GM12878 (cell line): Measurements from ENCODE around the gene AFF2. TPM values are rescaled to one million over a fixed set of nuclear protein-coding genes. Genes with fewer than 3 reads are reported as not detected.

Experiments used
- ATAC-seq: fragments of 200-7000 bp; cut with Tn5 transposase; 3 replicates; pipeline ENCODE4 v1.9.1; 2020; ENCODE audit warnings: mild to moderate bottlenecking, moderate library complexity
- BruUV-seq: library from RNA; stranded (reverse); fragments of 400-500 nt; replicated peaks from 2 replicates; lab custom pipeline; 2021; lab: Mats Ljungman, UMichigan
- CTCF ChIA-PET: fragments of 300-600 bp; sonication (Branson Sonifier 250); formaldehyde crosslinking; extraction: SDS; loops from one replicate; lab custom pipeline; 2021; ENCODE audit warnings: inconsistent platforms; lab: Yijun Ruan, JAX
- POLR2A ChIA-PET: fragments of 350-600 bp; formaldehyde crosslinking; extraction: SDS; loops from one replicate; lab custom pipeline; 2021; ENCODE audit warnings: inconsistent platforms; lab: Charles Lee
- RAD21 ChIA-PET: fragments of 300-600 bp; sonication (Branson Sonifier 250); formaldehyde crosslinking; loops from one replicate; lab custom pipeline; 2023; ENCODE audit warnings: antibody characterized with exemption; ENCODE audit not compliant: unreplicated experiment; lab: Charles Lee
- SMC1A ChIA-PET: fragments of 300-600 bp; sonication (Branson Sonifier 250); formaldehyde crosslinking; loops from one replicate; lab custom pipeline; 2023; ENCODE audit not compliant: unreplicated experiment, uncharacterized antibody; lab: Charles Lee
- DNase-seq: peaks from one replicate; pipeline ENCODE4 v3.0.0-alpha.2; 2011; ENCODE audit warnings: low read depth, low spot score
- FAIRE-seq: peaks from 3 replicates; lab custom pipeline; 2011; peaks lifted over from hg19 to GRCh38; lab: Jason Lieb, UNC
- H2AFZ ChIP-seq: 2 replicates; pipeline ENCODE4 v1.6.0; 2011; ENCODE audit warnings: low read depth, low read length, control low read depth; ENCODE audit not compliant: control insufficient read depth
- H3K27ac ChIP-seq: 2 replicates; pipeline ENCODE4 v1.5.1; 2011; ENCODE audit warnings: control low read depth; ENCODE audit not compliant: control insufficient read depth, insufficient read depth
- H3K27me3 ChIP-seq, 2 experiments: replicated peaks in 1 of 2; 2 replicates each; pipeline versions ENCODE4 v1.6.0 to v1.6.1; 2011; ENCODE audit warnings: low read length in 1 of 2; ENCODE audit not compliant: control insufficient read depth in 2 of 2, insufficient read depth in 2 of 2
- H3K36me3 ChIP-seq, 2 experiments: 2 replicates each; pipeline ENCODE4 v1.5.1; 2011; ENCODE audit warnings: low read length in 1 of 2; ENCODE audit not compliant: control insufficient read depth in 2 of 2, insufficient read depth in 2 of 2
- H3K4me1 ChIP-seq: 2 replicates; pipeline ENCODE4 v1.6.1; 2011; ENCODE audit warnings: mild to moderate bottlenecking, low read length, moderate library complexity, mixed read lengths; ENCODE audit not compliant: control insufficient read depth, insufficient read depth
- H3K4me2 ChIP-seq: 2 replicates; pipeline ENCODE4 v1.6.0; 2011; ENCODE audit warnings: control low read depth; ENCODE audit not compliant: control insufficient read depth, insufficient read depth
- H3K4me3 ChIP-seq: fragments of 200-600 bp; sonication (generic); 2 replicates; pipeline ENCODE4 v1.5.1; 2016
- H3K79me2 ChIP-seq: 2 replicates; pipeline ENCODE4 v1.6.0; 2011; ENCODE audit warnings: low read length; ENCODE audit not compliant: control insufficient read depth, insufficient read depth
- H3K9ac ChIP-seq: 2 replicates; pipeline ENCODE4 v1.8.0; 2011; ENCODE audit warnings: low read length, control low read depth, mixed read lengths; ENCODE audit not compliant: control insufficient read depth, insufficient read depth
- H3K9me3 ChIP-seq: replicated peaks from 3 replicates; pipeline ENCODE4 v1.5.1; 2011; ENCODE audit warnings: mild to moderate bottlenecking, low read length; ENCODE audit not compliant: control insufficient read depth, insufficient read depth
- H4K20me1 ChIP-seq: 2 replicates; pipeline ENCODE4 v1.6.0; 2011; ENCODE audit not compliant: control insufficient read depth, insufficient read depth
- BHLHE40 ChIP-seq, 2 experiments: fragments of 450-650 bp in 1 of 2; IDR thresholded peaks; 2 replicates each; pipeline ENCODE4 v1.6.1; 2011 to 2017; ENCODE audit warnings: low read depth in 2 of 2, borderline replicate concordance in 1 of 2, improper control_type of control experiment in 1 of 2, low read length in 1 of 2, mild to moderate bottlenecking in 1 of 2
- ESRRA ChIP-seq: IDR thresholded peaks from 2 replicates; pipeline ENCODE4 v1.6.1; 2012; ENCODE audit warnings: mild to moderate bottlenecking, low read length, improper control_type of control experiment
- FOXM1 ChIP-seq: IDR thresholded peaks from 2 replicates; pipeline ENCODE4 v1.6.1; 2012; ENCODE audit warnings: low read depth, mild to moderate bottlenecking, inconsistent platforms, low read length, moderate library complexity
- HDAC6 ChIP-seq: fragments of 200-600 bp; sonication (generic); IDR thresholded peaks from one replicate; pipeline ENCODE4 v1.8.0; 2017; ENCODE audit warnings: antibody characterized with exemption; ENCODE audit not compliant: unreplicated experiment
- IKZF1 ChIP-seq: fragments of 450-650 bp; conservative IDR thresholded peaks from 2 replicates; pipeline ENCODE4 v1.6.1; 2017; ENCODE audit warnings: antibody characterized with exemption, mild to moderate bottlenecking
- JUNB ChIP-seq: IDR thresholded peaks from 2 replicates; pipeline ENCODE4 v1.6.1; 2016; ENCODE audit warnings: antibody characterized with exemption, mild to moderate bottlenecking
- JUND ChIP-seq: IDR thresholded peaks from 2 replicates; pipeline ENCODE4 v1.6.1; 2012; ENCODE audit warnings: low read depth, mild to moderate bottlenecking, low read length, improper control_type of control experiment, moderate library complexity
- MTA3 ChIP-seq: IDR thresholded peaks from 2 replicates; pipeline ENCODE4 v1.6.1; 2012; ENCODE audit warnings: low read length, inconsistent platforms, borderline replicate concordance
- PML ChIP-seq: IDR thresholded peaks from 2 replicates; pipeline ENCODE4 v1.6.1; 2012; ENCODE audit warnings: low read length, inconsistent platforms
- POU2F2 ChIP-seq: IDR thresholded peaks from 3 replicates; pipeline ENCODE4 v1.6.1; 2011; ENCODE audit warnings: low read depth, mild to moderate bottlenecking, low read length, borderline replicate concordance
- RBBP5 ChIP-seq: fragments of 200-600 bp; sonication (generic); conservative IDR thresholded peaks from 2 replicates; pipeline ENCODE4 v1.6.1; 2016
- RCOR1 ChIP-seq: conservative IDR thresholded peaks from 2 replicates; pipeline ENCODE4 v1.6.1; 2012; ENCODE audit warnings: low read depth, low read length, improper control_type of control experiment
- SMC3 ChIP-seq: IDR thresholded peaks from 2 replicates; pipeline ENCODE4 v1.6.1; 2011; ENCODE audit warnings: low read length, improper control_type of control experiment, borderline replicate concordance
- SRF ChIP-seq, 2 experiments: IDR thresholded peaks; 2 replicates each; pipeline ENCODE4 v1.6.1; 2011; ENCODE audit warnings: low read depth in 2 of 2, low read length in 2 of 2, mild to moderate bottlenecking in 1 of 2, moderate library complexity in 1 of 2
- ZNF274 ChIP-seq: IDR thresholded peaks from one replicate; pipeline ENCODE4 v1.8.0; 2011; ENCODE audit not compliant: insufficient read length, insufficient read depth
- WGBS: methylation state at CpG from one replicate; pipeline ENCODE4 v1.1.6; 2016; ENCODE audit warnings: low lambda C conversion rate; ENCODE audit not compliant: insufficient replicate concordance, insufficient coverage; ENCODE audit errors: missing lambda C conversion rate; 5-methylcytosine and 5-hydroxymethylcytosine counted together
- in situ Hi-C: fragments of 300-500 bp; cut with MboI; formaldehyde crosslinking; loops from 9 replicates; pipeline ENCODE4 v1.14.3; 2018; ENCODE audit warnings: mixed read lengths
- intact Hi-C: fragments of 100-400 bp; cut with micrococcal nuclease; formaldehyde crosslinking; loops from one replicate; pipeline ENCODE4 v1.14.2; 2022; ENCODE audit not compliant: unreplicated experiment
- polyA plus RNA-seq, 11 experiments: library from polyadenylated mRNA; depleted of rRNA in 4 of 11; unstranded in 6 of 11; stranded (reverse) in 5 of 11; fragments of >200 nt; fragmentation: Nextera tagmentation in 4 of 11; fragmentation: Illumina TruSeq in 1 of 11; extraction: Ambion mirVana in 4 of 11; extraction: Trizol in 1 of 11; gene quantifications; 1 replicate in 1 of 11; 2 replicates in 10 of 11; pipeline versions ENCODE4 v1.2.1 to v1.2.3, GENCODE V29; 2011 to 2016; ENCODE audit warnings: inconsistent platforms in 2 of 11, missing spikeins in 2 of 11, low read depth in 1 of 11
- total RNA-seq, 4 experiments: library from RNA; depleted of rRNA in 3 of 4; stranded (reverse); fragments of >200 nt in 3 of 4; fragmentation: Illumina TruSeq in 1 of 4; extraction: Trizol in 1 of 4; gene quantifications; 2 replicates each; pipeline versions ENCODE4 v1.2.1 to v1.2.3, GENCODE V29; 2013 to 2021
- TF ChIP-seq, protein P1 (sequence below): fragments of 450-650 bp; IDR thresholded peaks from 2 replicates; pipeline ENCODE4 v1.6.1; 2016; ENCODE audit warnings: mild to moderate bottlenecking

AFF2 gene
- total and polyA plus RNA-seq, 10 of the 15 experiments (the other 5 are each of a cell fraction or from before 2014, with no cell fraction given): under 0.01 to 0.03 TPM; not detected in 8

DNA sequence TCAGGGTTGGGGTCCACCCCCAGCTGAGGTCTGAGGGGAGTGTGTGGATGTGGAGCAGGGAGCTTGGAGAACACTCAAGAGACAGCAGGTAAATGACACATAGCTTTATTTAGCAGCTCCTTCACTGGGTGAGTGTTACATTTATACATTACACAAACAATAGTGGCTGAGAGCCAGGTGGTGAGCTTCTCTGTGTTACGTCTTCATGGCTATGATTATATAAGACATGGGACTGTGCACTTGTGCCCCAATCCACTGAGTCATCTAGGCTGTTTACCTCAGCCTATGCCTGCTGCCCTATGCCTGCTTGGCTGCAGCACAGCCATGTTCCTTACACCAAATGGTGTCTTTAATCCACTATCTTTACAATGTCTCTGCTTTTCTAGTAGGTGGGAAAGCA lies 459.6 kb downstream of the AFF2 start:
- H3K4me2 ChIP-seq: no peak overlapping the region
- no peak overlapping the region for H3K9ac ChIP-seq
- H3K4me3 ChIP-seq: no peak overlapping the region
- SMC1A ChIA-PET: interaction anchor here (0.9 kb wide), 1 partner anchor 17 kb away, joined by 3 read pairs; no protein-coding TSS in a partner anchor
- ATAC-seq: no peak
- H4K20me1 ChIP-seq: no peaks in the 10 kb centered on the region
- no peak for TF ChIP-seq POU2F2
- TF ChIP-seq RCOR1: no peak
- no peak for TF ChIP-seq PML
- TF ChIP-seq, all 136 proteins: peak for 0
- Histone ChIP-seq H3K79me2 (no peaks in the 10 kb centered on the region), H3K27ac (no peak overlapping the region), H3K36me3 (no peaks in the 10 kb centered on the region), H2AFZ (no peak overlapping the region), H3K9me3 (no peaks in the 10 kb centered on the region; the same call in 2 of the 3 replicates), H3K27me3 (no peaks in the 10 kb centered on the region; a peak in 1 of 4 replicates), H3K4me1 (no peaks in the 10 kb centered on the region)
- CTCF ChIA-PET: interaction anchor here (1.0 to 1.2 kb wide), 2 partner anchors 20 to 22 kb away, joined by 3 read pairs; no protein-coding TSS in a partner anchor
- DNase-seq: no peak
- WGBS: 32% methylated on average over 1 of the region's 1 CpG
- POLR2A ChIA-PET: no interaction called here
- FAIRE-seq: no peak
- in situ Hi-C loops: no loop called here
- RAD21 ChIA-PET: no interaction called here
- BruUV-seq: no TSS peak
- intact Hi-C loops: no loop called here

DNA sequence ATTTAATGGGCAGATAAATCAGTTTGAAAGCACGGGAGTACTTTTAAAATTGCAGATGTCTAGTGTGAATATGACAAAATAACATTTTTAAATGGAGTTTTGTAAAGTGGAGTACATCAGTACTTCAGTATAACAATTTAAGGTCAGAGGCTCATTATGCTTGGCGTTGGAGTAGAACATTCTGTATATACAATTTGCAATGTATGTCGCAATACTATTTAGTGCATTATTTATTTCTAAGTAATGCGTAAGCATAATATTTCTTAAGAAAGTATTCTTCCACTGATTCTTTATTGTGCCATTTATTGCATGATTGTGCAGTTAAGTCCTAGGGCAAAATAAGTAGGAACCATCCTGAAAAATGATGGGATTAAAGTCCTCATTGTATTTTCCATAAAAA lies 461.6 kb downstream of the AFF2 start:
- Histone ChIP-seq H3K36me3 (no peaks in the 10 kb centered on the region), H3K27me3 (no peaks in the 10 kb centered on the region; a peak in 1 of 4 replicates), H3K4me3 (no peak overlapping the region), H4K20me1 (no peaks in the 10 kb centered on the region), H3K9ac (no peak overlapping the region), H3K27ac (no peak overlapping the region), H3K4me2 (no peak overlapping the region), H3K9me3 (no peaks in the 10 kb centered on the region; the same call in 2 of the 3 replicates), H3K4me1 (no peaks in the 10 kb centered on the region), H2AFZ (no peak overlapping the region), H3K79me2 (no peaks in the 10 kb centered on the region)
- RAD21 ChIA-PET: no interaction called here
- FAIRE-seq (no peak), DNase-seq (no peak), ATAC-seq (no peak)
- WGBS: 48% methylated on average over 4 of the region's 4 CpGs
- SMC1A ChIA-PET: no interaction called here
- BruUV-seq: no TSS peak
- intact Hi-C loops: no loop called here
- CTCF ChIA-PET: no interaction called here
- POLR2A ChIA-PET: no interaction called here
- in situ Hi-C loops: no loop called here
- TF ChIP-seq POU2F2: no peak
- no peak for TF ChIP-seq IKZF1
- TF ChIP-seq BHLHE40 (IDR thresholded peaks at IDR 0.05; ENCODE audit: borderline replicate concordance in 1 of 2, low read depth in 2 of 2, low read length in 1 of 2): no peak
- TF ChIP-seq JUND: no peak
- TF ChIP-seq, protein P1, sequence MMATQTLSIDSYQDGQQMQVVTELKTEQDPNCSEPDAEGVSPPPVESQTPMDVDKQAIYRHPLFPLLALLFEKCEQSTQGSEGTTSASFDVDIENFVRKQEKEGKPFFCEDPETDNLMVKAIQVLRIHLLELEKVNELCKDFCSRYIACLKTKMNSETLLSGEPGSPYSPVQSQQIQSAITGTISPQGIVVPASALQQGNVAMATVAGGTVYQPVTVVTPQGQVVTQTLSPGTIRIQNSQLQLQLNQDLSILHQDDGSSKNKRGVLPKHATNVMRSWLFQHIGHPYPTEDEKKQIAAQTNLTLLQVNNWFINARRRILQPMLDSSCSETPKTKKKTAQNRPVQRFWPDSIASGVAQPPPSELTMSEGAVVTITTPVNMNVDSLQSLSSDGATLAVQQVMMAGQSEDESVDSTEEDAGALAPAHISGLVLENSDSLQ: no peak
- no peak for TF ChIP-seq MTA3
- TF ChIP-seq HDAC6: no peak
- no peak for TF ChIP-seq ESRRA
- no peak for TF ChIP-seq ZNF274
- no peak for TF ChIP-seq SMC3
- TF ChIP-seq SRF (IDR thresholded peaks at IDR 0.05; ENCODE audit: low read depth in 2 of 2, low read length in 2 of 2): no peak
- no peak for TF ChIP-seq RBBP5
- no peak for TF ChIP-seq JUNB
- TF ChIP-seq FOXM1: no peak
